B cell (primary cell): Measurements from ENCODE around the gene LTB4R. TPM values are rescaled to one million over a fixed set of nuclear protein-coding genes. Genes with fewer than 3 reads are reported as not detected.

Experiments
- ATAC-seq: fragments of 200-7000 bp; cut with Tn5 transposase; one replicate; pipeline ENCODE4 v1.10.0; 2021; ENCODE audit warnings: low read depth, mild to moderate bottlenecking, moderate number of reproducible peaks, moderate library complexity
- CTCF ChIA-PET: fragments of 350-600 bp; sonication (Branson Sonifier 250); formaldehyde crosslinking; loops from one replicate; lab custom pipeline; 2021; ENCODE audit warnings: antibody characterized with exemption, inconsistent platforms; lab: Charles Lee
- POLR2A ChIA-PET: fragments of 350-600 bp; sonication (Branson Sonifier 250); formaldehyde crosslinking; loops from one replicate; lab custom pipeline; 2021; ENCODE audit warnings: antibody characterized with exemption; lab: Charles Lee
- DNase-seq: peaks from one replicate; pipeline ENCODE4 v3.0.0; 2013
- H2AFZ ChIP-seq: 2 replicates; pipeline ENCODE4 v1.6.1; 2012; ENCODE audit warnings: mild to moderate bottlenecking, low read depth, low read length; ENCODE audit not compliant: insufficient read depth, poor library complexity, severe bottlenecking
- H3K27ac ChIP-seq, 2 donors: 1 replicate in 1 of 2; 2 replicates in 1 of 2; pipeline ENCODE4 v1.5.1; 2012 to 2013; ENCODE audit warnings: low read length in 2 of 2, mild to moderate bottlenecking in 2 of 2, moderate library complexity in 1 of 2
- H3K27me3 ChIP-seq, 4 experiments: fragments of 200-600 bp in 1 of 4; sonication (generic) in 1 of 4; replicated peaks in 1 of 4; 1 replicate in 2 of 4; 2 replicates in 2 of 4; pipeline versions ENCODE4 v1.6.1 to v1.7.0; 2013 to 2016; ENCODE audit warnings: low read length in 3 of 4, mild to moderate bottlenecking in 2 of 4, mixed read lengths in 1 of 4, moderate library complexity in 1 of 4; ENCODE audit not compliant: insufficient read depth in 4 of 4, control insufficient read depth in 3 of 4; ENCODE audit errors: control extremely low read depth in 1 of 4
- H3K36me3 ChIP-seq, 2 experiments: replicated peaks in 1 of 2; 1 replicate in 1 of 2; 2 replicates in 1 of 2; pipeline versions ENCODE4 v1.6.1 to v1.7.1; 2013; ENCODE audit warnings: low read length in 1 of 2; ENCODE audit not compliant: insufficient read depth in 2 of 2, control insufficient read depth in 1 of 2; ENCODE audit errors: control extremely low read depth in 1 of 2, extremely low read depth in 1 of 2
- H3K4me1 ChIP-seq, 2 donors: fragments of 200-600 bp in 1 of 2; sonication (generic) in 1 of 2; 1 replicate in 1 of 2; 2 replicates in 1 of 2; pipeline versions ENCODE4 v1.5.1 to v1.6.1; 2013 to 2017; ENCODE audit warnings: low read length in 2 of 2; ENCODE audit not compliant: control insufficient read depth in 2 of 2, insufficient read depth in 2 of 2
- H3K4me2 ChIP-seq: replicated peaks from 2 replicates; pipeline ENCODE3; 2012; ENCODE audit warnings: mild to moderate bottlenecking, low read depth, low read length; ENCODE audit not compliant: poor library complexity, severe bottlenecking
- H3K4me3 ChIP-seq, 5 experiments: fragments of 200-600 bp in 1 of 5; sonication (generic) in 1 of 5; 1 replicate in 3 of 5; 2 replicates in 2 of 5; pipeline versions ENCODE4 v1.5.1 to v1.7.0; 2011 to 2016; ENCODE audit warnings: low read length in 4 of 5, mild to moderate bottlenecking in 4 of 5, low read depth in 2 of 5, control low read depth in 1 of 5, moderate library complexity in 1 of 5; ENCODE audit not compliant: insufficient read depth in 1 of 5; ENCODE audit errors: control extremely low read depth in 1 of 5, extremely low read depth in 1 of 5
- H3K79me2 ChIP-seq: fragments of 200-600 bp; sonication (generic); one replicate; pipeline ENCODE4 v1.6.0; 2016; ENCODE audit warnings: low read length; ENCODE audit not compliant: control insufficient read depth, insufficient read depth
- H3K9ac ChIP-seq: fragments of 200-600 bp; sonication (generic); 2 replicates; pipeline ENCODE4 v1.6.1; 2017; ENCODE audit warnings: mild to moderate bottlenecking, low read length, moderate library complexity
- H3K9me3 ChIP-seq, 3 donors: one replicate each; pipeline versions ENCODE4 v1.6.1 to v1.7.1; 2013; ENCODE audit warnings: low read length in 2 of 3; ENCODE audit not compliant: control insufficient read depth in 2 of 3, insufficient read depth in 1 of 3; ENCODE audit errors: control extremely low read depth in 1 of 3
- H4K20me1 ChIP-seq: 2 replicates; pipeline ENCODE4 v1.6.0; 2012; ENCODE audit warnings: mild to moderate bottlenecking, low read length; ENCODE audit not compliant: insufficient read depth, control insufficient read depth, poor library complexity, severe bottlenecking
- H3K27ac Mint-ChIP-seq: one replicate; pipeline ENCODE4 v1.8.0; 2021; ENCODE audit warnings: mixed read lengths
- H3K27me3 Mint-ChIP-seq: one replicate; pipeline ENCODE4 v1.8.0; 2021; ENCODE audit warnings: mixed read lengths
- H3K4me1 Mint-ChIP-seq: one replicate; pipeline ENCODE4 v1.8.0; 2021; ENCODE audit warnings: mixed read lengths
- H3K4me3 Mint-ChIP-seq: one replicate; pipeline ENCODE4 v1.8.0; 2021; ENCODE audit warnings: mixed read lengths
- H3K9me3 Mint-ChIP-seq: one replicate; pipeline ENCODE4 v1.8.0; 2022; ENCODE audit warnings: mixed read lengths; ENCODE audit not compliant: insufficient read depth
- EZH2 ChIP-seq: IDR thresholded peaks from 2 replicates; pipeline ENCODE4 v1.6.1; 2012; ENCODE audit warnings: borderline replicate concordance, low read depth, mild to moderate bottlenecking, moderate library complexity, low read length; ENCODE audit not compliant: insufficient read depth, poor library complexity, severe bottlenecking
- WGBS: methylation state at CpG from one replicate; pipeline ENCODE4 v1.1.5; 2013; ENCODE audit warnings: missing lambda C conversion rate; ENCODE audit not compliant: insufficient coverage; 5-methylcytosine and 5-hydroxymethylcytosine counted together
- intact Hi-C: fragments of 100-400 bp; cut with micrococcal nuclease; formaldehyde crosslinking; loops from one replicate; pipeline ENCODE4 v1.10.0; 2022
- polyA plus RNA-seq: library from polyadenylated mRNA; depleted of rRNA; stranded (reverse); fragments of >200 nt; gene quantifications from 2 replicates; pipeline ENCODE4 v1.2.3, GENCODE V29; 2012
- total RNA-seq, 2 donors: library from RNA; stranded (reverse); fragments of 120-200 nt in 1 of 2; gene quantifications; 1 replicate in 1 of 2; 2 replicates in 1 of 2; pipeline versions ENCODE4 v1.2.3 to v1.2.4, GENCODE V29; 2013 to 2022
- TF ChIP-seq, protein P1 (sequence below): fragments of 200-600 bp; IDR thresholded peaks from one replicate; pipeline ENCODE4 v1.8.0; 2022; ENCODE audit warnings: antibody characterized with exemption, mild to moderate bottlenecking

The LTB4R gene
- total and polyA plus RNA-seq, 2 donors (not counting 1 experiment from before 2014, with no cell fraction given), result 8.8 to 19.1 TPM

DNA sequence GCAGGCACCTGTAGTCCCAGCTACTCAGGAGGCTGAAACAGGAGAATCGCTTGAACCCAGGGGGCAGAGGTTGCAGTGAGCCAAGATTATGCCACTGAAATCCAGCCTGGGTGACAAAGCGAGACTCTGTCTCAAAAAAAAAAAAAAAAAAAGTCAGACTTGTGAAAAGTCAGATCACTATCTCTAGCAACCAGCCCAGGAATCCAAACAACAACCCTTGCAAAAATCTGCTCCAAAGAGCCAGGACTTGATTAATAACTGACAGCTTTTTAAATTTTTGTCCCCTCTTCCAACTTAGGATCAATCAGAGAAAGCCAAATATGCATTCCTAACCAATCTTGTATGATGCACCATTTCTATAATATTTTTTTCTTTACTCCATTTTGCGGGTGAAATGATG lies 49.0 kb downstream of the LTB4R start:
- H3K27me3 Mint-ChIP-seq, result peaks cover 18% of the 10 kb centered on the region
- intact Hi-C loops, result loop anchor here (10.0 kb wide), 2 partner anchors 315 to 345 kb away; no protein-coding TSS in a partner anchor
- CTCF ChIA-PET, result interaction anchor here (0.7 to 5.4 kb wide), 4 partner anchors 27 to 77 kb away, joined by 4 to 42 read pairs (median 23); partner anchors contain the start of genes CBLN3 and KHNYN
- no peak overlapping the region for H3K4me3 Mint-ChIP-seq
- H3K4me3 ChIP-seq, result no peak overlapping the region
- peaks cover 4% of the 10 kb centered on the region for H3K4me1 Mint-ChIP-seq
- peaks cover 0 to 11% (median 1%) of the 10 kb centered on the region in 4 experiments for H3K27me3 ChIP-seq
- no peak for DNase-seq
- H3K27ac ChIP-seq, result no peak overlapping the region
- no peak overlapping the region for H3K9ac ChIP-seq
- no peaks in the 10 kb centered on the region for H4K20me1 ChIP-seq
- 93% methylated on average over 3 of the region's 3 CpGs for WGBS
- H3K27ac Mint-ChIP-seq, result no peak overlapping the region
- H3K36me3 ChIP-seq, result no peaks in the 10 kb centered on the region
- POLR2A ChIA-PET, result no interaction called here
- no peak overlapping the region for H2AFZ ChIP-seq
- ATAC-seq, result no peak
- no peak overlapping the region for H3K4me2 ChIP-seq
- no peak for TF ChIP-seq EZH2
- TF ChIP-seq, protein P1, sequence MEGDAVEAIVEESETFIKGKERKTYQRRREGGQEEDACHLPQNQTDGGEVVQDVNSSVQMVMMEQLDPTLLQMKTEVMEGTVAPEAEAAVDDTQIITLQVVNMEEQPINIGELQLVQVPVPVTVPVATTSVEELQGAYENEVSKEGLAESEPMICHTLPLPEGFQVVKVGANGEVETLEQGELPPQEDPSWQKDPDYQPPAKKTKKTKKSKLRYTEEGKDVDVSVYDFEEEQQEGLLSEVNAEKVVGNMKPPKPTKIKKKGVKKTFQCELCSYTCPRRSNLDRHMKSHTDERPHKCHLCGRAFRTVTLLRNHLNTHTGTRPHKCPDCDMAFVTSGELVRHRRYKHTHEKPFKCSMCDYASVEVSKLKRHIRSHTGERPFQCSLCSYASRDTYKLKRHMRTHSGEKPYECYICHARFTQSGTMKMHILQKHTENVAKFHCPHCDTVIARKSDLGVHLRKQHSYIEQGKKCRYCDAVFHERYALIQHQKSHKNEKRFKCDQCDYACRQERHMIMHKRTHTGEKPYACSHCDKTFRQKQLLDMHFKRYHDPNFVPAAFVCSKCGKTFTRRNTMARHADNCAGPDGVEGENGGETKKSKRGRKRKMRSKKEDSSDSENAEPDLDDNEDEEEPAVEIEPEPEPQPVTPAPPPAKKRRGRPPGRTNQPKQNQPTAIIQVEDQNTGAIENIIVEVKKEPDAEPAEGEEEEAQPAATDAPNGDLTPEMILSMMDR, result no peak
- H3K4me1 ChIP-seq, result peaks cover 4% of the 10 kb centered on the region in 2 donors
- no peaks in the 10 kb centered on the region for H3K79me2 ChIP-seq
- no peaks in the 10 kb centered on the region for H3K9me3 Mint-ChIP-seq
- peaks cover 0 to 1% (median 0%) of the 10 kb centered on the region in 3 donors for H3K9me3 ChIP-seq

GRCh38 chr14:24361326-24361725 lies 50.0 kb downstream of the LTB4R start:
- Histone ChIP-seq H3K79me2 (no peaks in the 10 kb centered on the region), H2AFZ (no peak overlapping the region), H3K4me3 (no peak overlapping the region), H3K4me1 (peaks cover 13 to 14% of the 10 kb centered on the region in 2 donors), H3K27ac (no peak overlapping the region), H3K9ac (no peak overlapping the region), H3K36me3 (no peaks in the 10 kb centered on the region), H4K20me1 (no peaks in the 10 kb centered on the region), H3K9me3 (peaks cover 0 to 1% (median 0%) of the 10 kb centered on the region in 3 donors), H3K4me2 (no peak overlapping the region), H3K27me3 (peaks cover 0 to 15% (median 1%) of the 10 kb centered on the region in 4 experiments)
- Mint-ChIP-seq H3K9me3 (no peaks in the 10 kb centered on the region), H3K27ac (no peak overlapping the region), H3K4me1 (peaks cover 14% of the 10 kb centered on the region), H3K4me3 (no peak overlapping the region), H3K27me3 (peaks cover 18% of the 10 kb centered on the region)
- no CpG with 5 or more reads among the region's 2 CpGs for WGBS
- ChIA-PET POLR2A (no interaction called here), CTCF (interaction anchor here (1.3 to 5.4 kb wide), 5 partner anchors 12 to 75 kb away, joined by 4 to 42 read pairs (median 20); partner anchors contain the start of genes CBLN3 and KHNYN)
- no peak for DNase-seq
- no peak for ATAC-seq
- intact Hi-C loops, result loop anchor here (10.0 kb wide), 2 partner anchors 313 to 343 kb away; no protein-coding TSS in a partner anchor
- no peak for TF ChIP-seq EZH2
- TF ChIP-seq, protein P1, result no peak
